Middle frontal gyrus (tissue), 1 donor: Measurements from ENCODE around the gene LAMB1.
"Not testable (repeated sequence)": the region's sequence is repeated elsewhere in the genome, so short reads cannot be mapped to it uniquely, and the experiment has no call there.

Experiments used
- DNase-seq: peaks from one replicate; pipeline ENCODE4 v3.0.0-alpha.2; 2015; ENCODE audit warnings: low spot score; ENCODE audit errors: extremely low spot score

The LAMB1 gene

DNA sequence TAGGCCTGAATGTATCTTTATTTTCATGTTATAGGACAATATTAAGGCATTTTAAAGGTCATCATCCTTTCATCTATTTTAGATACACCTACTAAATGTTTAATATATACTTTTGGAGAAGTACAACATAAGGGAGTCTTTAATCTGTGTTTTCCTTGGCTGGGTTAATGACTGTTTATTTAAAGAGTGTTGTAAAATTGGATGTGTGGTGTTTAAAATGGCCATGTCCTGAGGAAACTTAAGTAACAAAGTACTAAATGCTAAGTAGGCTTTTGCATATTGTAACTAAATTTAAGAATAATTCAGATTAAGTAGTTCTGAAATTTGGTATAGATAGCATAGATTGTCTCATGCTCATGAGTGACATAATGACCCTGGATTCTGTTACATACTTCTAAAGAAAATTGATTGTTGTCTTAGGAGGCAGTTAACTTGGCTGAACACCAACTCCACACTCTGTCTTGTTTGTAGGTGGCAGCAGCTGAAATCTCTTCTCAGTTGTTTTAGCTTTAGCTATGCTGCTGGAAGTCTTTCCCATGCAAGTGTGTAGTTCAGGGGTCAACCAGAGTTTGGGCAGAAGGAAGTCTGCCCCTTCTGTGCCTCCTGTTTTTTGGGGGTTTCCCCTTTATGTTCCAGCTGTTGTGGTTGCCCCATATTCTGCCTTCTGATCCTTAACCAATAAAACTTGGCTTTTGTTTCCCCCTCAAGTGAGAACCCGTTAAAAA is 82.8 kb downstream of the LAMB1 start:
- DNase-seq, result no peak

DNA sequence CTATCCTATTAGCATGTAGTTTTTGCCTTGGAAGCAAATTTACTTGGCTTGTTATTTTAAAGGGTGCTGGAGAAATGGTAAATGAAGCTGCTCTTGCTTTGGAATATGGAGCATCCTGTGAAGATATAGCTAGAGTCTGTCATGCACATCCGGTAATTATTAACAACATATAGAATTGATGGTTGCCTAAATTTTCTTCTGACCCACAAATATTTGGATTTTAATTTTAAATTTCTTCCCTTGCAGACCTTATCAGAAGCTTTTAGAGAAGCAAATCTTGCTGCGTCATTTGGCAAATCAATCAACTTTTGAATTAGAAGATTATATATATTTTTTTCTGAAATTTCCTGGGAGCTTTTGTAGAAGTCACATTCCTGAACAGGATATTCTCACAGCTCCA is 84.0 kb downstream of the LAMB1 start:
- no peak for DNase-seq

- no peak for DNase-seq
Observed at GRCh38 chr7:107917763-107918651, 85.0 kb downstream of the LAMB1 start.

DNA sequence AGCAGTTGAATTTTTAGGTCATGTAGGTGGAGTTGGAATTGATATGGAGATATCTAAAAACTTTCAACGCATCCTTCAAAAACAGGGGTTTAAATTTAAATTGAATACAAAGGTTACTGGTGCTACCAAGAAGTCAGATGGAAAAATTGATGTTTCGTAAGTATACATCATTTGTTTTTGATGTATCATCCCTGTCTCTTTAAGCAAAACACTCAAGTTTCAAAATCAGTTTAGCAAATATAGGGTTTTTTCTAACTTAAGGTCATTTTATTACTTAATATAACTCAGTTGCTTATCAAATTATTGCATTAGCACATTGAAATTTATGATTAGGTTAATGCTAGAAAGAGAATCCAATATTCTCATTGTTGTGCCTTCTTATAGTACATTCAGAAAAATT is 87.4 kb downstream of the LAMB1 start:
- DNase-seq, result no peak

DNA sequence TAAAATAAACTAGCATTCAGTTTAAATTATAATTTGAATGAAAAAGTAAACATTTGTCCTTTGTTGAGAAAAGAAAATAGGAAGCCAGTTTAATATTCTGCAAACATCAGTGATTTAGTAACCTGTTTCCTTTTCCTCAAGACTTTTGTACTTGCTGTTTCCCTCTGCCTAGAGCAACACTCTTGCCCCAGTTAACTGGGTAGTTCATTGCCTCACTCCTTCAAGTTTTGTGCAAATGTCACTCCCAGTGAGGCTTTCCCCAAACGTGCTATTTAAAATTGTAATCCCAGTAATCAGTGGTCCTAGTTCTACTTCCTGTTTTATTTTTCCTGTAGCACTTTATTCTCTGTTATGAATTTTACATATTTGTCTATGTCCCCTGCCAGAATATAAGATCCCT is 88.1 kb downstream of the LAMB1 start:
- no peak for DNase-seq

- DNase-seq, result no peak
Observed at GRCh38 chr7:107913851-107914250, 89.1 kb downstream of the LAMB1 start.

GRCh38 chr7:107911981-107912380 is 91.0 kb downstream of the LAMB1 start:
- DNase-seq, result no peak

DNA sequence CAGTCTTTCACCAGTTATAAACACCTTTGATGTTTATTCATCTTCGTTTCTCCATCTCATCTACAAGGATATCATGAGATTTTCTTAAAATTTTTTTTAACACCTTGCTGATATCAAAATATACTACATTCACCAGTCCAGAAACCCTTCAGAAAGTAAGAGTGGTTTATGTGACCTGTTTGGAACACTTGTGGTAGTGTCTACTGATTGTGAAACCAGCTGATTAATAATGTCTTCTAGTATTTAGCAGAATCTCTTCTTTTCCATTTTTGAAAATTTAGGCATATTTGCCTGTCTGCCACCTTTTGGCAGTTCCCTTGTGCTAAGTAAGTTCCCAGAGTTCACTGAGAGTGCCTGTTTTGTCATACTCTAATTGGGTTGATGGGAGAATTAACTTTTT is 93.5 kb downstream of the LAMB1 start:
- no peak for DNase-seq

DNA sequence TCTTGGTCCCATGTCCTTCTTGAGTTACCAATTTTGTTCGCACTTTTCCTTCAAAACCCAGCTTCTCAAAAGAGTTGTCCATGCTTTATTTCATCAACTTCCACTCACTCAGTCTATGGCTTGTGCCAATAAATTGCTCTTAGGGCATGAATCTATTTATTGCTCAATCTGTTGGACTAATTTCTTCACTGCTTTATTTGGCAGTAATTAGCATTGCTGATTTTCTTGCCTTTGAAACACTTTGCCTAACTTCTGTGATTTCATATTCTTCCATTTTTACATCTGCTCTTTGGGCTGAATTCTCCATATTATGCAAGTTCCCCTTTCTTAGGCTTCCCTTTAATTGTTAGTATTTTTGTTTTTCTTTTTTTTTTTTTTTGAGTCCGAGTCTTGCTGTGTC is 95.2 kb downstream of the LAMB1 start:
- DNase-seq, result no peak

GRCh38 chr7:107902381-107902780 is 100.6 kb downstream of the LAMB1 start:
- no peak for DNase-seq

GRCh38 chr7:107900496-107901015 is 102.4 kb downstream of the LAMB1 start:
- DNase-seq, result no peak

- DNase-seq, result no peak
Observed at GRCh38 chr7:107898997-107899594, 103.9 kb downstream of the LAMB1 start.

- not testable (repeated sequence) for DNase-seq
Observed at GRCh38 chr7:107892367-107892741, 110.6 kb downstream of the LAMB1 start.

GRCh38 chr7:107891636-107892366 is 111.2 kb downstream of the LAMB1 start:
- DNase-seq, result no peak

DNA sequence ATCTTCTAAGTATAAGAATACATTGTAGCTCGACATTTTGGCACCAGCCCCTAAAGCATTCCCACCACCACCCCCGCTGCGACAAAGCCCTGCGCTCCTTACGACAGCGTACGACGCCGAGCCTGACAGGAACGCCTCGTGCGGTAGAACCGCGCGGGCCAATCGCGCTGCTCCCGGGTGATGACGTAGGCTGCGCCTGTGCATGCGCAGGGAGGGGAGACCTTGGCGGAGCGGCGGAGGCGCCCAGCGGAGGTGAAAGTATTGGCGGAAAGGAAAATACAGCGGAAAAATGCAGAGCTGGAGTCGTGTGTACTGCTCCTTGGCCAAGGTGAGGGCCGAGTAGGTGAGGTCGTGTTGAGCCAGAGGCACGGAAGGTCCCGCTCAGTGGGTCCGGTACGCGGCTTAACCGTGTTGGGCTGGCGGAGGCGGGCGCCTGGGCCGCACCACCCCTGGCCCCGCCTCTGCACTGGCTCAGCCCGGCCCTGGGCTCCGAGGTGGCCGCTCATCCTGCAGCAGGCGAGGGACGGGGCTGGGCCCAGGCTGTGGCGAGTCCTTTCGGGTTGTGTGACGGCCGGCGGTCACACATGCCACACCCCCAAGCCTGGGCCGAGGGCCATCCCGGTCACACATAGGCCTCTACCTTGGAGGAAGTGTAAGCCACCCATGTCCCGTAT is 111.9 kb downstream of the LAMB1 start, which contains the start of gene DLD:
TSS of gene DLD (plus strand) at position 222 of the 674 bp plus-strand sequence. CDS start at position 290, 68 bp downstream.
- DNase-seq, result peak; percentile 93

DNA sequence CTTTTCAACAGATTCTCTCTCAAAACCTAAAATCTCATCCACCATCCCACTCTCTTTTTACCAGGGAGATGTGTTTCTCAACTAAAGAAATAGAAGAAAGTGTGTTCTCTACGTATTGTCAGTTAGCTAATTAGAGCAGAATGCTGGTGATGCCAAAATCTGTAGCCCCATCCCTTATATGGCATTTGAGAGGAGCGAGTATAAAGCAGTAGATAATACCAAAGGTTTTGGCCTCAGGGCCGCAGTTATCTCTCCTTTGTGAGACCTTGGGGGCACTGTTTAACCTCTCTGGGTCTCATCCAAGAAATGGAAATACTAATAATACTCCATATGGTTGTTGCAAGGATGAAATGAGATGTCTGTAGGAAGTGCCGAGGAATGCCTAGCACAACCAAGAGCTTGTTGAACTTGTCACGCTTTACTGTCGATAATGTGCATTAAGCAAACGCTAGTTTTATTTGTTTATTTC is 112.4 kb downstream of the LAMB1 start:
- DNase-seq, result no peak

GRCh38 chr7:107889992-107890391 is 113.0 kb downstream of the LAMB1 start:
- DNase-seq, result no peak

GRCh38 chr7:107887827-107888226 is 115.1 kb downstream of the LAMB1 start:
- DNase-seq, result not testable (repeated sequence)

DNA sequence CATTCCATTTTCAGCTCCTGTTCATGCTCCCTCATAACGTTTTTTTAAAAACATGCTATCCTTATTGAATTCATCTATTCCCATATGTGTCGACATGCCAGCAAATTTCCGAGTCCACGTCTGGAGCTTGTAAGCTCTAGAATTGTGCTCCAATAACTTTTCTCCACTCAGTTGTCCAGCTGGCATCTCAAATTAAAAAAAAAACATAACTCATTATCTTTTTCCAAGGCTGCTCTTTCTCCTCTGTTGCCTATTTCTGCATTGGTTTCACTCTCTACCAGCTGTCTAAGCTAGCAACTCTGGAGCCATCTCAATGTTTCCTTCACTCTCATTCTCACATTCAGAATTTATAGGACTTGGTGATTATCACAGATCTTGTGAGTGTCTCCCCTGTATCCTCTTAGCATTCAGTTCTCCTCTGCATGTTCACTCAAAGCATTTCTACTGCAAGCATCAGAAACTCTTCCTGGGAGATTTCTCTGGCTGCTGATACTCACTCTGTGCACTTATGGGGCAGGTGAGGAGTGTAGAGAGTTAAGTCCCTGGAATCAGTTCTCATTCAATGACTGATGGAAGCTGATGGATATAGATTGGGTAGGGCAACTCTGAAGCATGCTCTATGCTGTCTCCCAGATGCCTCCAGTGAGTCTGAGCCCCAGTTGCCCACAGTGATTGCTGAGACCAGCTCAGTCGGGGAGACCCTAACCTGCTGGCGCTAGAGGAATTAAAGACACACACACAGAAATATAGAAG is 118.7 kb downstream of the LAMB1 start:
- DNase-seq, result no peak

GRCh38 chr7:107882766-107883165 is 120.2 kb downstream of the LAMB1 start:
- DNase-seq, result no peak
